Measurements from ENCODE around the gene TEX53.

DNA sequence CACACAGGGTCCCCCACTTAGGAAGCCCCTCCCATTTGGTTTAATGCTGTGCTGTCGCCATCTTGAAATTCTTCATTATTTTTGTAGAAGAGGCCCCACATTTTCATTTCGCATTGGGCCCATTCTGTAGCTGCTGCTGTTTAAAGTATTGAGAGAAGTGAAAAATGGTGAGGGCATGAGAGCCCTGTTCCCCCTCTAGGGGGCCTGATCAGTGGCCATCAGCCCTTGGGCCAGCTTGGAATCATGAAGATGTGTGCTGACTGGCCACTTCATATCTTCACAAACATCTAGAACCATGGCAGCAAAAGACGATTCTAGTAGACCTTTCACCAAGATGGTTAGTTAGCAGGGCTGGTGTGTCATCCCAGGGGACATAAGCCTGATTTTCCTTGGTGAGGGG, 43.2 kb downstream of the TEX53 start:
- TF ChIP-seq POLR2A (IDR thresholded peaks at IDR 0.05; ENCODE audit: control extremely low read depth in 1 of 2, low read depth in 2 of 2, low read length in 2 of 2) (no peak), CEBPB (IDR thresholded peaks at IDR 0.05; ENCODE audit: low read depth, low read length) (no peak), HDAC2 (IDR thresholded peaks at IDR 0.05; ENCODE audit: borderline replicate concordance in 1 of 2, low read depth in 2 of 2, low read length in 2 of 2) (no peak), SAP30 (IDR thresholded peaks at IDR 0.05; ENCODE audit: insufficient read depth, insufficient replicate concordance, low read length) (no peak), TAF1 (IDR thresholded peaks at IDR 0.05; ENCODE audit: low read depth, low read length) (no peak), RAD21 (IDR thresholded peaks at IDR 0.05 in 1 of 2, conservative IDR thresholded peaks at IDR 0.05 in 1 of 2; ENCODE audit: low read depth in 2 of 2, low read length in 2 of 2) (no peak; a peak in 1 of 4 replicates), TCF12 (IDR thresholded peaks at IDR 0.05; ENCODE audit: low read depth, low read length) (no peak)
- TF ChIP-seq, protein P1, sequence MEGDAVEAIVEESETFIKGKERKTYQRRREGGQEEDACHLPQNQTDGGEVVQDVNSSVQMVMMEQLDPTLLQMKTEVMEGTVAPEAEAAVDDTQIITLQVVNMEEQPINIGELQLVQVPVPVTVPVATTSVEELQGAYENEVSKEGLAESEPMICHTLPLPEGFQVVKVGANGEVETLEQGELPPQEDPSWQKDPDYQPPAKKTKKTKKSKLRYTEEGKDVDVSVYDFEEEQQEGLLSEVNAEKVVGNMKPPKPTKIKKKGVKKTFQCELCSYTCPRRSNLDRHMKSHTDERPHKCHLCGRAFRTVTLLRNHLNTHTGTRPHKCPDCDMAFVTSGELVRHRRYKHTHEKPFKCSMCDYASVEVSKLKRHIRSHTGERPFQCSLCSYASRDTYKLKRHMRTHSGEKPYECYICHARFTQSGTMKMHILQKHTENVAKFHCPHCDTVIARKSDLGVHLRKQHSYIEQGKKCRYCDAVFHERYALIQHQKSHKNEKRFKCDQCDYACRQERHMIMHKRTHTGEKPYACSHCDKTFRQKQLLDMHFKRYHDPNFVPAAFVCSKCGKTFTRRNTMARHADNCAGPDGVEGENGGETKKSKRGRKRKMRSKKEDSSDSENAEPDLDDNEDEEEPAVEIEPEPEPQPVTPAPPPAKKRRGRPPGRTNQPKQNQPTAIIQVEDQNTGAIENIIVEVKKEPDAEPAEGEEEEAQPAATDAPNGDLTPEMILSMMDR (IDR thresholded peaks at IDR 0.05; ENCODE audit: control extremely low read depth in 1 of 3, insufficient read depth in 1 of 3, low read depth in 1 of 3, low read length in 3 of 3): peak in 1 of 3 experiments; percentile 14; a peak in 1 of 4 replicates

All from H1 (cell line).